HG02610 (cell line): ENCODE measurements around the gene PNPO.

Experiments
- ATAC-seq: cut with Tn5 transposase; IDR thresholded peaks from one replicate; pipeline ENCODE4 v1.9.1; 2021; ENCODE audit warnings: mild to moderate bottlenecking, moderate library complexity; ENCODE audit not compliant: unreplicated experiment

Gene PNPO

DNA sequence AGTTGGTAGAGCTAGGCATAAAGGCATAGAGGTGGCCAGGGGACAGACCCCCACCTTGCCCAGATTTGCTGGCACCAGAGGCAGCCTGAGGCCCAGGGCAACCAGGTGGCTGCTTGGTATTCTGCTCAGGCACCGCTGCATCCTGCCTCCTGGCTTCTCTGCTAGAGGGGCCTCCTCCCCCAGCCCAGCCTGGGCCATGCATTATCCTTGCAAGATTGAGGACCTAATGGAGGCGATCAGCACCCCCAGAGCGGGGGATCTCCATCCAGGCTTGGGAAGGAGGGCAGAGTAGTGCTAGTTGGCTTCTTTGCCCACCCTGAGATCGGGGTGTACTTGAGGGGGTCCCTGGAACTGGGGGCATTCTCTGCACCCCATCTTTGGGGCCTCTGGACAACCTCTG, 53.4 kb downstream of the PNPO start:
- no peak for ATAC-seq

DNA sequence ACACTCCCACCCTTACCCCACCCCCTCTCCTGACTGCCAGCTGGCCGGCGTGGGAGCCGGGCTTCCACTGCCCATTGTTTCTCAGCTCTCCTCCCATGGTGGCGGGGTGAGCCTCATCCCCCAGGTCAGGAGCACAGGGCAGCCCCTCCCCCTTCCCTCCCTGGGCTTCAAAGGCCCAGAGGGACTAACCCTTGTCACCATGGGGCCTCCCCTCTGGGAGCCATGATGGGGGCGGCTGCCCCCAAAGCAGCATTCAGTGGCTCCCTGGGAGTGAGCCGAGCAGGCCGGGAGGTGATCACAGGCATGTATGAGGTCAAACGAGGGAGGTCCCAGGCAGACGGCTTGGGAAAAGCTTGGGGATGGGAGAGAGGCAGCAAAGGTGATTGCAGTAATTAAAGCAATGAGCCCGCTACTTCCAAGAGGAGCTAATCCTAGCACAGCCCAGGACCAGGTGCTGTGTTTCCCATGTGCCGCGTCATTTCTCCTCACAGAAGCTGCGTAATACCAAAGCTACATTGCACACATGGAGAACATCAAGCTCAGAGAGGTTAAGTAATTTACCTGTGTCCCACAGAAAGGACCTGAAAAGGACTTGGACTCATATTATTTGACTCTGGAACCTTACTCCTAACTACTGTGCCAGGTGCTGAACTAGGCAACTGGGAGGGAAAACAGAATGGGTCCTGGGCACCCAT, 54.0 kb downstream of the PNPO start:
- no peak for ATAC-seq

DNA sequence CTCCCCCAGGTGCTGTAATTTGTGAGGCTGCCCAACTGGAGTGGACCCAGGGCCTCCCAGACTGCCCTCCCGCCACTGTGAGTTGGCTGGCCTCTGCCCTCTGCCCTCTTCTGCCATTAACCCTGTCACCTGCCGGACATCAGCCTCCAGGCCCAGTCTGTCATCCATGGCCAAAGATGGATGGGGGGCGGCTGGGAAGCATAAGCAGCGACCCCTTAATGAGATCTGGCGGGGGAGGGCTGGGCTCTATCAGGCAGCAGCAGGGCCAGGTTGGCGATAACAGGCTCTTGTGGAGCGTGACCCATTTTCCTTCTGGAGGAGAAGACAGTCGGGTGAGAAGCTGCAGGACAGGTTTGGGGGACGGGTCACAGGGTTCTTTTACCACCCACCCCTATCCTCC, 54.8 kb downstream of the PNPO start:
- no peak for ATAC-seq

DNA sequence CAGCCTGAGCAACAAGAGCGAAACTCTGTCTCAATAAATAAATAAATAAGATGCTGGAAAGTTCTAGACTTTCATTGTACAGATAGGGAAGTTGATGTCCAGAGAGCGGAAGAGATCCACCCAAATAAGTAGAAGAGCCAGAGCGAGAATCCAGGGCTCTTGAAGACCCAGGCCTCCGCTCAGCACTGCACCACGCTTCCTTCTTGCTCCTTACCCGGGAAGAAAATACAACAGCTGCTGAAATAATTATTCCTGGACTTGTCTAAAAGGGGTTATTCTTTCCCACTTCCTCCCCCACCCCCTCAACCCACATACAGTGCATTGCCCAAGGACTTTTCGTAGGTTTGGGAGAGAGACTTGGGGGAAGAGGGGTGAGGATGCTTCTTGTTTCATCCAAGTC, 56.2 kb downstream of the PNPO start:
- ATAC-seq: no peak

DNA sequence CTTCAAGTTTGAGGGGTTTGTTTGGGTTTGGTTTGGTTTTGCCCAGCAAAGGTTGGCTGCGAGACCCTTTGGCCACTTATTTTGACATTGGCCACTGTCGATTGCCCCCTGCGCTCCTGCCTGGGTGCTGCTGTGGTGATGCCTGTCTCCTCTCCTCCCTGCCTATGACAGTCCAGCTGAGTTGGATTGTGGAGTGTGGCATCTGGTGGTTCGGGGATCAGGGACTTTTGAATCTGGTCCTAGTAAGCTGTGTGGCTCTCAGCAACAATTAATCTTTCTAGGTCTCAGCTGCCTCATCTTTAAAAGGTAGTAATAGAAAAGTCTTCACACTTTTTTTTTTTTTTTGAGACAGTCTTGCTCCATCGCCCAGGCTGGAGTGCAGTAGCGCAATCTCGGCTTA, 56.7 kb downstream of the PNPO start:
- ATAC-seq: no peak
